ENCODE results near the gene ZNF217.
"Not testable (repeated sequence)": the region's sequence is repeated elsewhere in the genome, so short reads cannot be mapped to it uniquely, and the experiment has no call there.

ZNF217 gene

GRCh38 chr20:53598140-53599043, 4.8 kb upstream of the ZNF217 start:
- no peak for DNase-seq (ENCODE audit: low read depth)
- H3K4me3 ChIP-seq (ENCODE audit: control insufficient read depth, low read depth, low read length) = no peak overlapping the region
- no peak for TF ChIP-seq CTCF (conservative IDR thresholded peaks at IDR 0.05; ENCODE audit: control insufficient read depth, insufficient read depth, low read depth, low read length)

- H3K4me3 ChIP-seq (ENCODE audit: control insufficient read depth, low read depth, low read length) = no peak overlapping the region
- TF ChIP-seq CTCF (conservative IDR thresholded peaks at IDR 0.05; ENCODE audit: control insufficient read depth, insufficient read depth, low read depth, low read length) = no peak
- DNase-seq (ENCODE audit: low read depth) = no peak
Observed at GRCh38 chr20:53597521-53598120, 4.0 kb upstream of the ZNF217 start.

- no peak overlapping the region for H3K4me3 ChIP-seq (ENCODE audit: control insufficient read depth, low read depth, low read length)
- no peak for TF ChIP-seq CTCF (conservative IDR thresholded peaks at IDR 0.05; ENCODE audit: control insufficient read depth, insufficient read depth, low read depth, low read length)
- no peak for DNase-seq (ENCODE audit: low read depth)
Observed at GRCh38 chr20:53597030-53597482, 3.4 kb upstream of the ZNF217 start.

GRCh38 chr20:53596189-53597001, 2.8 kb upstream of the ZNF217 start:
- not testable (repeated sequence) for H3K4me3 ChIP-seq (ENCODE audit: control insufficient read depth, low read depth, low read length)

GRCh38 chr20:53595742-53596141, 2.1 kb upstream of the ZNF217 start:
- DNase-seq (ENCODE audit: low read depth); H3K4me3 ChIP-seq (ENCODE audit: control insufficient read depth, low read depth, low read length): not testable (repeated sequence)

More at GRCh38 chr20:53596189-53597001, 2.8 kb upstream of the ZNF217 start:
- DNase-seq (ENCODE audit: low read depth) = not testable (repeated sequence)

- peak overlapping the region; percentile 63 for H3K4me3 ChIP-seq (ENCODE audit: control insufficient read depth, low read depth, low read length)
- TF ChIP-seq CTCF (conservative IDR thresholded peaks at IDR 0.05; ENCODE audit: control insufficient read depth, insufficient read depth, low read depth, low read length) = no peak
- DNase-seq (ENCODE audit: low read depth) = no peak
Observed at GRCh38 chr20:53595018-53595378, 1.4 kb upstream of the ZNF217 start.

GRCh38 chr20:53594068-53595017, 704 bp upstream of the ZNF217 start:
- H3K4me3 ChIP-seq (ENCODE audit: control insufficient read depth, low read depth, low read length) = peak overlapping the region; percentile 63
- DNase-seq (ENCODE audit: low read depth) = peak; percentile 84
- TF ChIP-seq CTCF (conservative IDR thresholded peaks at IDR 0.05; ENCODE audit: control insufficient read depth, insufficient read depth, low read depth, low read length) = no peak

Measured in fibroblast of mammary gland (primary cell).